ENCODE results near the gene TUB.

TUB gene

GRCh38 chr11:8034106-8034585, 46.9 kb upstream of the TUB start:
- CTCF ChIA-PET, result interaction anchor here (1.0 to 12.2 kb wide), 23 partner anchors 10 to 277 kb away, joined by 3 to 275 read pairs (median 8); partner anchors contain the start of gene EIF3F
- POLR2A ChIA-PET, result no interaction called here
- TF ChIP-seq, protein P1, sequence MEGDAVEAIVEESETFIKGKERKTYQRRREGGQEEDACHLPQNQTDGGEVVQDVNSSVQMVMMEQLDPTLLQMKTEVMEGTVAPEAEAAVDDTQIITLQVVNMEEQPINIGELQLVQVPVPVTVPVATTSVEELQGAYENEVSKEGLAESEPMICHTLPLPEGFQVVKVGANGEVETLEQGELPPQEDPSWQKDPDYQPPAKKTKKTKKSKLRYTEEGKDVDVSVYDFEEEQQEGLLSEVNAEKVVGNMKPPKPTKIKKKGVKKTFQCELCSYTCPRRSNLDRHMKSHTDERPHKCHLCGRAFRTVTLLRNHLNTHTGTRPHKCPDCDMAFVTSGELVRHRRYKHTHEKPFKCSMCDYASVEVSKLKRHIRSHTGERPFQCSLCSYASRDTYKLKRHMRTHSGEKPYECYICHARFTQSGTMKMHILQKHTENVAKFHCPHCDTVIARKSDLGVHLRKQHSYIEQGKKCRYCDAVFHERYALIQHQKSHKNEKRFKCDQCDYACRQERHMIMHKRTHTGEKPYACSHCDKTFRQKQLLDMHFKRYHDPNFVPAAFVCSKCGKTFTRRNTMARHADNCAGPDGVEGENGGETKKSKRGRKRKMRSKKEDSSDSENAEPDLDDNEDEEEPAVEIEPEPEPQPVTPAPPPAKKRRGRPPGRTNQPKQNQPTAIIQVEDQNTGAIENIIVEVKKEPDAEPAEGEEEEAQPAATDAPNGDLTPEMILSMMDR (IDR thresholded peaks at IDR 0.05; ENCODE audit: control extremely low read depth, extremely low read depth, low read depth, missing control alignments), result no peak
- DNase-seq (ENCODE audit: extremely low spot score), result no peak

GRCh38 chr11:8034604-8035190, 46.3 kb upstream of the TUB start:
- TF ChIP-seq, protein P1 (IDR thresholded peaks at IDR 0.05; ENCODE audit: control extremely low read depth, extremely low read depth, low read depth, missing control alignments), result no peak
- CTCF ChIA-PET, result interaction anchor here (1.0 to 12.2 kb wide), 11 partner anchors 10 to 64 kb away, joined by 3 to 275 read pairs (median 19); no protein-coding TSS in a partner anchor
- POLR2A ChIA-PET, result no interaction called here
- DNase-seq (ENCODE audit: extremely low spot score), result no peak

DNA sequence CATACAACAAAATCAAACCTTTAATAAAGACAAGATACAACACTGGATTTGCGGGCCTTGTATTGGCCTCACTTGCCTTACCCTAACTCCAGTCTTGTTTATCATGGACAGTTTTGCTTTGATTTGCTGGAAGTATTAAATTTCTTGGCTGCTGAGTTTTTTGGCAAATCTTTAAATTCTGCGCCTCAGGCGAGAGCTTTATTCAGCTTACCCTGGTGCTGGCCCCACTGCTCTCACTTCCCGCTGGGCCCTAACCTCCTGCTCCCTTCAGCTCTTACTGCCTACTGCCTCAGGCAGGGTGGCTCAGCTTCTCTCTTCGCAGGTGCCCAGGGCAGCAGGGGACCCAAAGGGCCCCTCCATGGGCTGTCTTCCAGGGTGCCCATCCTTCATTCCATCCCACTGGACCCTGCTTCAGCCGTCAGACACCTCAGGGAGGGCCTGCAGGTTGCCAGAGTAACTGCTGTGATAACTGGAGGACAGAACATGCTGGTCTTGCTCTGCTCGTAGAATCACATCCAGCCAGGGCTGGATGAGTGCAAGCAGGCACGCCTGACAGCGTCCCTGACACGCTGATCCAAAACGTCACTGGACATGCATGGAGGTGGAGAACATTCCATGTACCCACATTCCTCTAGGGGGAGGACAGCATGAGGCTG, 45.7 kb upstream of the TUB start:
- CTCF ChIA-PET, result interaction anchor here (1.0 to 12.2 kb wide), 8 partner anchors 9 to 64 kb away, joined by 3 to 275 read pairs (median 21); no protein-coding TSS in a partner anchor
- POLR2A ChIA-PET, result no interaction called here
- DNase-seq (ENCODE audit: extremely low spot score), result no peak
- TF ChIP-seq, protein P1 (IDR thresholded peaks at IDR 0.05; ENCODE audit: control extremely low read depth, extremely low read depth, low read depth, missing control alignments), result no peak

GRCh38 chr11:8036002-8036802, 44.8 kb upstream of the TUB start:
- TF ChIP-seq, protein P1 (IDR thresholded peaks at IDR 0.05; ENCODE audit: control extremely low read depth, extremely low read depth, low read depth, missing control alignments), result no peak
- no peak for DNase-seq (ENCODE audit: extremely low spot score)
- ChIA-PET CTCF (interaction anchor here (1.1 to 12.2 kb wide), 5 partner anchors 14 to 73 kb away, joined by 3 to 275 read pairs (median 4); no protein-coding TSS in a partner anchor), POLR2A (no interaction called here)

GRCh38 chr11:8036986-8037385, 44.0 kb upstream of the TUB start:
- CTCF ChIA-PET, result interaction anchor here (1.1 to 12.2 kb wide), 6 partner anchors 10 to 72 kb away, joined by 3 to 275 read pairs (median 4); no protein-coding TSS in a partner anchor
- TF ChIP-seq, protein P1 (IDR thresholded peaks at IDR 0.05; ENCODE audit: control extremely low read depth, extremely low read depth, low read depth, missing control alignments), result no peak
- POLR2A ChIA-PET, result no interaction called here

GRCh38 chr11:8038393-8038792, 42.6 kb upstream of the TUB start:
- DNase-seq (ENCODE audit: extremely low spot score), result no peak
- TF ChIP-seq, protein P1 (IDR thresholded peaks at IDR 0.05; ENCODE audit: control extremely low read depth, extremely low read depth, low read depth, missing control alignments), result no peak
- ChIA-PET POLR2A (no interaction called here), CTCF (interaction anchor here (0.9 to 12.2 kb wide), 5 partner anchors 11 to 60 kb away, joined by 3 to 275 read pairs (median 3); no protein-coding TSS in a partner anchor)

More at GRCh38 chr11:8036986-8037385, 44.0 kb upstream of the TUB start:
- DNase-seq (ENCODE audit: extremely low spot score), result no peak

Measured in GM10248 (cell line).